Measurements from ENCODE around the gene KRT39. TPM values are rescaled to one million over a fixed set of nuclear protein-coding genes. Genes with fewer than 3 reads are reported as not detected.

The KRT39 gene
- total and polyA plus RNA-seq, 4 donors = not detected

DNA sequence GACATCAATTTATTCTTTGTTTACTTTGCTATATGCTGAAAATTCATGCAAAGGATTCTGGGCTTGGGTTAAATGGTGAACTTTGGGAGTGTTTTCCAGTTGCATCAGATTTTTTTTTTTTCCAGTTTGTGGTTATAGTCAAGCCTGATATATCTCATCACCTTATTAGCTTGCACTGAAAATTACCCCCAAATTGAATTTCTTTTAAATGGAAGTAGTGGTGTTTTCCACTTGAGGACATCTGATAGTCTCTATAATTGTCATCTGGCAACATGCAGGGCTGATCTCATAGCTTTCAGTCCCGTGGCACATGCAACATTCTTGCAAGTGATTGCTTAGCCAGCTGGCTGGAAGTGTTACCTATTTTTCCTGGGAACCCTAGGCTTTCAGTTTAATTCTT is 46.9 kb upstream of the KRT39 start:
- no peak overlapping the region for H3K27ac ChIP-seq (ENCODE audit: low read depth in 1 of 2, low read length in 2 of 2)
- peaks cover 0 to 4% (median 0%) of the 10 kb centered on the region in 4 donors for H3K27me3 ChIP-seq (ENCODE audit: control insufficient read depth in 4 of 4, insufficient read depth in 4 of 4, low read length in 3 of 4)
- no peaks in the 10 kb centered on the region for H3K4me1 ChIP-seq (ENCODE audit: control insufficient read depth in 4 of 4, insufficient read depth in 4 of 4, low read length in 3 of 4)
- 52% methylated on average over 1 of the region's 1 CpG for WGBS
- TF ChIP-seq EGR1 (IDR thresholded peaks at IDR 0.05; ENCODE audit: low read depth in 2 of 2) = no peak
- TF ChIP-seq, protein P1, sequence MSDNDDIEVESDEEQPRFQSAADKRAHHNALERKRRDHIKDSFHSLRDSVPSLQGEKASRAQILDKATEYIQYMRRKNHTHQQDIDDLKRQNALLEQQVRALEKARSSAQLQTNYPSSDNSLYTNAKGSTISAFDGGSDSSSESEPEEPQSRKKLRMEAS (IDR thresholded peaks at IDR 0.05) = no peak
- TF ChIP-seq YY1 (IDR thresholded peaks at IDR 0.05) = no peak
- no peaks in the 10 kb centered on the region for H3K9me3 ChIP-seq (ENCODE audit: control insufficient read depth in 4 of 4, low read length in 3 of 4)
- H3K9ac ChIP-seq (ENCODE audit: low read depth in 1 of 2, low read length in 2 of 2) = no peak overlapping the region
- no peak overlapping the region for H3K4me3 ChIP-seq (ENCODE audit: low read depth in 1 of 3, low read length in 3 of 3)
- H3K36me3 ChIP-seq (ENCODE audit: control insufficient read depth in 4 of 4, insufficient read depth in 3 of 4, low read depth in 1 of 4, low read length in 3 of 4) = no peaks in the 10 kb centered on the region
- no peak for DNase-seq (ENCODE audit: low spot score)

DNA sequence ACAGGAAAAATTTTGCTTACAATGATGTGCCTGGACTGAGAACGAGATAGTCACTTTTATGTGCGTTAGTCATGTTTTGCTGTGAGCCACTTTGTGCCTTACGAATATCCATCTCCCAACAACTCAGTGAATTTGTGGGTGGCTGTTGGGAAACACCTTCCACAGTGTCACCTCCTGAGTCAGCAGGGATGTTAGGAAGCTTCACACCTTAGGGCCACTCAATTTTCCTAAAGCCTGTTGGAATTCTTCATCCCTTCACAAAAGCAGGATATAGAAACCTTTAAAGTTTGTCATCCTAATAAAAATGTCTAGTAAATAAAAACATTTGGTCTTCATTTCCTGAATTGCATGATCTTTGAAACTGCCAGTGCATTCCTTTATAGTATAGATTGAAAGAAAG is 46.4 kb upstream of the KRT39 start:
- H3K9me3 ChIP-seq (ENCODE audit: control insufficient read depth in 4 of 4, low read length in 3 of 4) = no peaks in the 10 kb centered on the region
- no peak for DNase-seq (ENCODE audit: low spot score)
- no peak overlapping the region for H3K27ac ChIP-seq (ENCODE audit: low read depth in 1 of 2, low read length in 2 of 2)
- no peak for TF ChIP-seq HNF4G (IDR thresholded peaks at IDR 0.05)
- TF ChIP-seq TAF1 (conservative IDR thresholded peaks at IDR 0.05) = no peak
- no peak for TF ChIP-seq YY1 (IDR thresholded peaks at IDR 0.05)
- TF ChIP-seq, protein P1 (IDR thresholded peaks at IDR 0.05) = no peak
- TF ChIP-seq RXRA (IDR thresholded peaks at IDR 0.05) = no peak
- TF ChIP-seq HNF4A (conservative IDR thresholded peaks at IDR 0.05) = no peak
- no peak for TF ChIP-seq FOXA1 (IDR thresholded peaks at IDR 0.05)
- TF ChIP-seq, protein P2, sequence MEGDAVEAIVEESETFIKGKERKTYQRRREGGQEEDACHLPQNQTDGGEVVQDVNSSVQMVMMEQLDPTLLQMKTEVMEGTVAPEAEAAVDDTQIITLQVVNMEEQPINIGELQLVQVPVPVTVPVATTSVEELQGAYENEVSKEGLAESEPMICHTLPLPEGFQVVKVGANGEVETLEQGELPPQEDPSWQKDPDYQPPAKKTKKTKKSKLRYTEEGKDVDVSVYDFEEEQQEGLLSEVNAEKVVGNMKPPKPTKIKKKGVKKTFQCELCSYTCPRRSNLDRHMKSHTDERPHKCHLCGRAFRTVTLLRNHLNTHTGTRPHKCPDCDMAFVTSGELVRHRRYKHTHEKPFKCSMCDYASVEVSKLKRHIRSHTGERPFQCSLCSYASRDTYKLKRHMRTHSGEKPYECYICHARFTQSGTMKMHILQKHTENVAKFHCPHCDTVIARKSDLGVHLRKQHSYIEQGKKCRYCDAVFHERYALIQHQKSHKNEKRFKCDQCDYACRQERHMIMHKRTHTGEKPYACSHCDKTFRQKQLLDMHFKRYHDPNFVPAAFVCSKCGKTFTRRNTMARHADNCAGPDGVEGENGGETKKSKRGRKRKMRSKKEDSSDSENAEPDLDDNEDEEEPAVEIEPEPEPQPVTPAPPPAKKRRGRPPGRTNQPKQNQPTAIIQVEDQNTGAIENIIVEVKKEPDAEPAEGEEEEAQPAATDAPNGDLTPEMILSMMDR (IDR thresholded peaks at IDR 0.05; ENCODE audit: low read depth, low read length, missing input control) = no peak
- TF ChIP-seq, protein P3, sequence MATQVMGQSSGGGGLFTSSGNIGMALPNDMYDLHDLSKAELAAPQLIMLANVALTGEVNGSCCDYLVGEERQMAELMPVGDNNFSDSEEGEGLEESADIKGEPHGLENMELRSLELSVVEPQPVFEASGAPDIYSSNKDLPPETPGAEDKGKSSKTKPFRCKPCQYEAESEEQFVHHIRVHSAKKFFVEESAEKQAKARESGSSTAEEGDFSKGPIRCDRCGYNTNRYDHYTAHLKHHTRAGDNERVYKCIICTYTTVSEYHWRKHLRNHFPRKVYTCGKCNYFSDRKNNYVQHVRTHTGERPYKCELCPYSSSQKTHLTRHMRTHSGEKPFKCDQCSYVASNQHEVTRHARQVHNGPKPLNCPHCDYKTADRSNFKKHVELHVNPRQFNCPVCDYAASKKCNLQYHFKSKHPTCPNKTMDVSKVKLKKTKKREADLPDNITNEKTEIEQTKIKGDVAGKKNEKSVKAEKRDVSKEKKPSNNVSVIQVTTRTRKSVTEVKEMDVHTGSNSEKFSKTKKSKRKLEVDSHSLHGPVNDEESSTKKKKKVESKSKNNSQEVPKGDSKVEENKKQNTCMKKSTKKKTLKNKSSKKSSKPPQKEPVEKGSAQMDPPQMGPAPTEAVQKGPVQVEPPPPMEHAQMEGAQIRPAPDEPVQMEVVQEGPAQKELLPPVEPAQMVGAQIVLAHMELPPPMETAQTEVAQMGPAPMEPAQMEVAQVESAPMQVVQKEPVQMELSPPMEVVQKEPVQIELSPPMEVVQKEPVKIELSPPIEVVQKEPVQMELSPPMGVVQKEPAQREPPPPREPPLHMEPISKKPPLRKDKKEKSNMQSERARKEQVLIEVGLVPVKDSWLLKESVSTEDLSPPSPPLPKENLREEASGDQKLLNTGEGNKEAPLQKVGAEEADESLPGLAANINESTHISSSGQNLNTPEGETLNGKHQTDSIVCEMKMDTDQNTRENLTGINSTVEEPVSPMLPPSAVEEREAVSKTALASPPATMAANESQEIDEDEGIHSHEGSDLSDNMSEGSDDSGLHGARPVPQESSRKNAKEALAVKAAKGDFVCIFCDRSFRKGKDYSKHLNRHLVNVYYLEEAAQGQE (IDR thresholded peaks at IDR 0.05) = no peak
- no peak for TF ChIP-seq JUND (IDR thresholded peaks at IDR 0.05)
- TF ChIP-seq FOXA2 (IDR thresholded peaks at IDR 0.05) = no peak
- TF ChIP-seq NR2F2 (IDR thresholded peaks at IDR 0.05) = no peak
- TF ChIP-seq, protein P4, sequence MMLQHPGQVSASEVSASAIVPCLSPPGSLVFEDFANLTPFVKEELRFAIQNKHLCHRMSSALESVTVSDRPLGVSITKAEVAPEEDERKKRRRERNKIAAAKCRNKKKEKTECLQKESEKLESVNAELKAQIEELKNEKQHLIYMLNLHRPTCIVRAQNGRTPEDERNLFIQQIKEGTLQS (IDR thresholded peaks at IDR 0.05) = no peak
- TF ChIP-seq, protein P5, sequence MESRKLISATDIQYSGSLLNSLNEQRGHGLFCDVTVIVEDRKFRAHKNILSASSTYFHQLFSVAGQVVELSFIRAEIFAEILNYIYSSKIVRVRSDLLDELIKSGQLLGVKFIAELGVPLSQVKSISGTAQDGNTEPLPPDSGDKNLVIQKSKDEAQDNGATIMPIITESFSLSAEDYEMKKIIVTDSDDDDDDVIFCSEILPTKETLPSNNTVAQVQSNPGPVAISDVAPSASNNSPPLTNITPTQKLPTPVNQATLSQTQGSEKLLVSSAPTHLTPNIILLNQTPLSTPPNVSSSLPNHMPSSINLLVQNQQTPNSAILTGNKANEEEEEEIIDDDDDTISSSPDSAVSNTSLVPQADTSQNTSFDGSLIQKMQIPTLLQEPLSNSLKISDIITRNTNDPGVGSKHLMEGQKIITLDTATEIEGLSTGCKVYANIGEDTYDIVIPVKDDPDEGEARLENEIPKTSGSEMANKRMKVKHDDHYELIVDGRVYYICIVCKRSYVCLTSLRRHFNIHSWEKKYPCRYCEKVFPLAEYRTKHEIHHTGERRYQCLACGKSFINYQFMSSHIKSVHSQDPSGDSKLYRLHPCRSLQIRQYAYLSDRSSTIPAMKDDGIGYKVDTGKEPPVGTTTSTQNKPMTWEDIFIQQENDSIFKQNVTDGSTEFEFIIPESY (IDR thresholded peaks at IDR 0.05) = no peak
- no peak for TF ChIP-seq EGR1 (IDR thresholded peaks at IDR 0.05; ENCODE audit: low read depth in 2 of 2)
- TF ChIP-seq GABPA (IDR thresholded peaks at IDR 0.05 in 1 of 2, conservative IDR thresholded peaks at IDR 0.05 in 1 of 2) = no peak
- no peak for TF ChIP-seq RAD21 (IDR thresholded peaks at IDR 0.05)
- no peak for TF ChIP-seq SP1 (IDR thresholded peaks at IDR 0.05)
- no peaks in the 10 kb centered on the region for H3K4me1 ChIP-seq (ENCODE audit: control insufficient read depth in 4 of 4, insufficient read depth in 4 of 4, low read length in 3 of 4)
- H3K27me3 ChIP-seq (ENCODE audit: control insufficient read depth in 4 of 4, insufficient read depth in 4 of 4, low read length in 3 of 4) = peaks cover 0 to 4% (median 0%) of the 10 kb centered on the region in 4 donors
- WGBS = 78% methylated on average over 3 of the region's 3 CpGs
- H3K36me3 ChIP-seq (ENCODE audit: control insufficient read depth in 4 of 4, insufficient read depth in 3 of 4, low read depth in 1 of 4, low read length in 3 of 4) = no peaks in the 10 kb centered on the region
- no peak overlapping the region for H3K4me3 ChIP-seq (ENCODE audit: low read depth in 1 of 3, low read length in 3 of 3)
- no peak overlapping the region for H3K9ac ChIP-seq (ENCODE audit: low read depth in 1 of 2, low read length in 2 of 2)
